H1 (cell line): ENCODE data around the gene ACSM3. TPM values are rescaled to one million over a fixed set of nuclear protein-coding genes. Genes with fewer than 3 reads are reported as not detected.

ENCODE experiments used
- CTCF ChIA-PET: fragments of 300-600 bp; sonication (Branson Sonifier 250); formaldehyde crosslinking; loops from one replicate; lab custom pipeline; 2021; ENCODE audit not compliant: partially characterized antibody; lab: Charles Lee
- POLR2A ChIA-PET: fragments of 300-600 bp; sonication (Branson Sonifier 250); formaldehyde crosslinking; loops from one replicate; lab custom pipeline; 2021; ENCODE audit warnings: inconsistent platforms; ENCODE audit not compliant: partially characterized antibody; lab: Charles Lee
- DNase-seq, 2 experiments: peaks; one replicate each; pipeline versions ENCODE4 v3.0.0 to v3.0.0-alpha.2; 2010 to 2022; ENCODE audit warnings: low spot score in 2 of 2, low read depth in 1 of 2, mixed read lengths in 1 of 2
- FAIRE-seq: peaks from 2 replicates; lab custom pipeline; 2011; peaks lifted over from hg19 to GRCh38; lab: Jason Lieb, UNC
- H2AFZ ChIP-seq: 2 replicates; pipeline ENCODE4 v1.8.1; 2012; ENCODE audit warnings: low read length, inconsistent platforms
- H2AK5ac ChIP-seq: 2 replicates; pipeline ENCODE4 v1.6.1; 2013; ENCODE audit warnings: low read depth, low read length
- H2BK120ac ChIP-seq: replicated peaks from 2 replicates; pipeline ENCODE3; 2013; ENCODE audit warnings: low read depth, low read length, inconsistent platforms
- H2BK12ac ChIP-seq: 2 replicates; pipeline ENCODE4 v1.6.1; 2013; ENCODE audit warnings: low read depth, low read length
- H2BK15ac ChIP-seq: 2 replicates; pipeline ENCODE4 v1.6.1; 2013; ENCODE audit warnings: low read length
- H2BK20ac ChIP-seq: 2 replicates; pipeline ENCODE4 v1.6.1; 2013; ENCODE audit warnings: low read length
- H2BK5ac ChIP-seq: 2 replicates; pipeline ENCODE4 v1.6.1; 2013; ENCODE audit warnings: low read depth, low read length
- H3K14ac ChIP-seq: 2 replicates; pipeline ENCODE4 v1.6.1; 2013; ENCODE audit warnings: inconsistent platforms; ENCODE audit not compliant: insufficient read length
- H3K18ac ChIP-seq: 2 replicates; pipeline ENCODE4 v1.6.1; 2013; ENCODE audit warnings: low read length; ENCODE audit errors: extremely low read depth
- H3K23ac ChIP-seq: 2 replicates; pipeline ENCODE4 v1.6.1; 2013; ENCODE audit warnings: inconsistent platforms; ENCODE audit not compliant: insufficient read length
- H3K23me2 ChIP-seq: 2 replicates; pipeline ENCODE4 v1.6.1; 2013; ENCODE audit warnings: low read depth, low read length
- H3K27ac ChIP-seq: 2 replicates; pipeline ENCODE4 v1.6.1; 2011; ENCODE audit warnings: low read depth, low read length, inconsistent platforms
- H3K27me3 ChIP-seq, 4 experiments: replicated peaks in 1 of 4; 1 replicate in 1 of 4; 2 replicates in 3 of 4; pipeline versions ENCODE4 v1.6.1 to v1.8.1; 2011 to 2013; ENCODE audit warnings: low read length in 3 of 4, mild to moderate bottlenecking in 3 of 4, inconsistent platforms in 2 of 4, mixed read lengths in 2 of 4, moderate library complexity in 1 of 4; ENCODE audit not compliant: control insufficient read depth in 3 of 4, insufficient read depth in 3 of 4; ENCODE audit errors: extremely low read depth in 1 of 4
- H3K36me3 ChIP-seq, 4 experiments: 2 replicates each; pipeline versions ENCODE4 v1.6.1 to v1.8.1; 2011 to 2013; ENCODE audit warnings: mild to moderate bottlenecking in 4 of 4, low read length in 3 of 4, moderate library complexity in 2 of 4, control low read depth in 1 of 4, inconsistent platforms in 1 of 4; ENCODE audit not compliant: insufficient read depth in 4 of 4, control insufficient read depth in 2 of 4
- H3K4ac ChIP-seq: replicated peaks from 2 replicates; pipeline ENCODE3; 2013; ENCODE audit warnings: low read length, low read depth, mixed read lengths, inconsistent platforms; ENCODE audit not compliant: insufficient read length
- H3K4me1 ChIP-seq, 4 experiments: replicated peaks in 1 of 4; 1 replicate in 1 of 4; 2 replicates in 3 of 4; pipeline versions ENCODE4 v1.6.1 to v1.8.1; 2011 to 2013; ENCODE audit warnings: low read length in 3 of 4, inconsistent platforms in 2 of 4, mixed read lengths in 1 of 4; ENCODE audit not compliant: insufficient read depth in 4 of 4, control insufficient read depth in 3 of 4
- H3K4me2 ChIP-seq, 2 experiments: 2 replicates each; pipeline versions ENCODE4 v1.6.1 to v1.8.1; 2011 to 2013; ENCODE audit warnings: low read depth in 2 of 2, low read length in 2 of 2, control low read depth in 1 of 2, inconsistent platforms in 1 of 2, mild to moderate bottlenecking in 1 of 2; ENCODE audit not compliant: insufficient read depth in 1 of 2
- H3K4me3 ChIP-seq, 4 experiments: fragments of 200-600, 300-600 bp in 1 of 4; sonication (generic), shearing (Covaris generic), sonication (Bioruptor Twin) in 1 of 4; 2 replicates each; pipeline versions ENCODE4 v1.5.1 to v1.8.1; 2011 to 2016; ENCODE audit warnings: low read length in 4 of 4, low read depth in 3 of 4, control low read depth in 2 of 4, inconsistent platforms in 2 of 4, mild to moderate bottlenecking in 2 of 4, mixed read lengths in 1 of 4, moderate library complexity in 1 of 4; ENCODE audit not compliant: insufficient read depth in 2 of 4; ENCODE audit errors: extremely low read depth in 1 of 4
- H3K56ac ChIP-seq: replicated peaks from 2 replicates; pipeline ENCODE3; 2013; ENCODE audit warnings: low read depth, mild to moderate bottlenecking, mixed read lengths, low read length, inconsistent platforms; ENCODE audit not compliant: insufficient read length
- H3K79me1 ChIP-seq: 2 replicates; pipeline ENCODE4 v1.6.1; 2013; ENCODE audit warnings: low read depth, low read length, control low read depth
- H3K79me2 ChIP-seq, 2 experiments: 2 replicates each; pipeline versions ENCODE4 v1.6.1 to v1.8.1; 2012 to 2013; ENCODE audit warnings: low read length in 2 of 2, mild to moderate bottlenecking in 2 of 2, inconsistent platforms in 1 of 2; ENCODE audit not compliant: insufficient read depth in 2 of 2, control insufficient read depth in 1 of 2
- H3K9ac ChIP-seq, 4 experiments: replicated peaks in 1 of 4; 1 replicate in 1 of 4; 2 replicates in 3 of 4; pipeline versions ENCODE4 v1.6.1 to v1.8.1; 2011 to 2013; ENCODE audit warnings: low read depth in 3 of 4, low read length in 3 of 4, control low read depth in 2 of 4, mild to moderate bottlenecking in 2 of 4, moderate library complexity in 2 of 4, inconsistent platforms in 1 of 4; ENCODE audit errors: extremely low read depth in 1 of 4
- H3K9me3 ChIP-seq, 2 experiments: 2 replicates each; pipeline versions ENCODE4 v1.6.1 to v1.8.1; 2012 to 2013; ENCODE audit warnings: mild to moderate bottlenecking in 2 of 2, moderate library complexity in 2 of 2, control low read depth in 1 of 2, inconsistent platforms in 1 of 2, low read depth in 1 of 2, low read length in 1 of 2, mixed read lengths in 1 of 2; ENCODE audit not compliant: insufficient read depth in 2 of 2
- H4K20me1 ChIP-seq, 2 experiments: replicated peaks in 1 of 2; 2 replicates each; pipeline versions ENCODE3 to v1.8.1; 2011 to 2013; ENCODE audit warnings: inconsistent platforms in 2 of 2, low read length in 2 of 2, mild to moderate bottlenecking in 1 of 2; ENCODE audit not compliant: insufficient read depth in 2 of 2, control insufficient read depth in 1 of 2
- H4K5ac ChIP-seq: 2 replicates; pipeline ENCODE4 v1.6.1; 2013; ENCODE audit warnings: low read length, low read depth, mixed read lengths, inconsistent platforms; ENCODE audit not compliant: insufficient read length
- H4K8ac ChIP-seq: 2 replicates; pipeline ENCODE4 v1.8.0; 2013; ENCODE audit warnings: mild to moderate bottlenecking, moderate library complexity, low read length, inconsistent platforms; ENCODE audit not compliant: insufficient read depth; ENCODE audit errors: extremely low read depth
- H4K91ac ChIP-seq: replicated peaks from 2 replicates; pipeline ENCODE3; 2013; ENCODE audit warnings: low read length, mixed read lengths, inconsistent platforms; ENCODE audit not compliant: insufficient read length
- BRCA1 ChIP-seq: IDR thresholded peaks from 2 replicates; pipeline ENCODE4 v1.6.1; 2012; ENCODE audit warnings: low read depth, low read length, improper control_type of control experiment
- CREB1 ChIP-seq: IDR thresholded peaks from 2 replicates; pipeline ENCODE4 v1.6.1; 2012; ENCODE audit warnings: inconsistent platforms
- FOSL1 ChIP-seq: IDR thresholded peaks from 2 replicates; pipeline ENCODE4 v1.6.1; 2011; ENCODE audit warnings: mild to moderate bottlenecking, low read depth, low read length, moderate library complexity; ENCODE audit not compliant: insufficient read depth
- HDAC2 ChIP-seq, 2 experiments: fragments of 300-600 bp in 1 of 2; sonication (generic) in 1 of 2; IDR thresholded peaks; 2 replicates each; pipeline ENCODE4 v1.6.1; 2011 to 2012; ENCODE audit warnings: low read depth in 2 of 2, low read length in 2 of 2, mild to moderate bottlenecking in 2 of 2, moderate library complexity in 2 of 2, borderline replicate concordance in 1 of 2, inconsistent platforms in 1 of 2
- JUN ChIP-seq: IDR thresholded peaks from 2 replicates; pipeline ENCODE4 v1.6.1; 2011; ENCODE audit warnings: low read depth, mild to moderate bottlenecking, improper control_type of control experiment, low read length
- POLR2AphosphoS5 ChIP-seq: IDR thresholded peaks from 2 replicates; pipeline ENCODE4 v1.6.1; 2011; ENCODE audit warnings: low read depth, low read length
- RFX5 ChIP-seq: IDR thresholded peaks from 2 replicates; pipeline ENCODE4 v1.6.1; 2011; ENCODE audit warnings: low read depth, low read length, improper control_type of control experiment, borderline replicate concordance
- TAF1 ChIP-seq: IDR thresholded peaks from 2 replicates; pipeline ENCODE4 v1.6.1; 2011; ENCODE audit warnings: mild to moderate bottlenecking, low read depth, low read length
- TBP ChIP-seq: IDR thresholded peaks from 2 replicates; pipeline ENCODE4 v1.6.1; 2011; ENCODE audit warnings: low read depth, low read length, improper control_type of control experiment
- WGBS, 2 experiments: shearing (Covaris generic) in 1 of 2; methylation state at CpG; one replicate each; pipeline versions ENCODE4 v1.1.6 to v1.1.7; 2013 to 2015; ENCODE audit warnings: low lambda C conversion rate in 2 of 2, mixed read lengths in 2 of 2, inconsistent platforms in 1 of 2, low coverage in 1 of 2, missing lambda C conversion rate in 1 of 2; ENCODE audit not compliant: insufficient replicate concordance in 2 of 2, insufficient coverage in 1 of 2, insufficient read length in 1 of 2; ENCODE audit errors: extremely low coverage in 1 of 2, missing lambda C conversion rate in 1 of 2; 5-methylcytosine and 5-hydroxymethylcytosine counted together
- polyA plus RNA-seq, 7 experiments: library from polyadenylated mRNA; depleted of rRNA in 3 of 7; stranded (reverse) in 5 of 7; unstranded in 2 of 7; fragments of >200 nt in 5 of 7; fragments of 200-250 nt in 2 of 7; gene quantifications; 1 replicate in 5 of 7; 2 replicates in 1 of 7; 4 replicates in 1 of 7; pipeline versions ENCODE4 v1.2.1 to v1.2.3, GENCODE V29; 2011 to 2013; ENCODE audit warnings: missing spikeins in 2 of 7, mixed read lengths in 2 of 7
- total RNA-seq: library from RNA; stranded (reverse); fragmentation: NEBNext Ultra II Directional; extraction: Animal tissue kit (Norgen Biotek cat#: 25700); gene quantifications from 2 replicates; pipeline ENCODE4 v1.2.1, GENCODE V29; 2021
- TF ChIP-seq, protein P1 (sequence below), 3 experiments: IDR thresholded peaks; 1 replicate in 2 of 3; 2 replicates in 1 of 3; pipeline versions ENCODE4 v1.5.1 to v1.6.1; 2011; ENCODE audit warnings: low read length in 3 of 3, mild to moderate bottlenecking in 3 of 3, inconsistent platforms in 2 of 3, low read depth in 1 of 3, moderate library complexity in 1 of 3; ENCODE audit not compliant: insufficient read depth in 1 of 3; ENCODE audit errors: control extremely low read depth in 1 of 3

ACSM3 gene
- total and polyA plus RNA-seq, 2 of the 8 experiments (the other 6 are each of a cell fraction or from before 2014, with no cell fraction given): 5.7 to 6.2 TPM

DNA sequence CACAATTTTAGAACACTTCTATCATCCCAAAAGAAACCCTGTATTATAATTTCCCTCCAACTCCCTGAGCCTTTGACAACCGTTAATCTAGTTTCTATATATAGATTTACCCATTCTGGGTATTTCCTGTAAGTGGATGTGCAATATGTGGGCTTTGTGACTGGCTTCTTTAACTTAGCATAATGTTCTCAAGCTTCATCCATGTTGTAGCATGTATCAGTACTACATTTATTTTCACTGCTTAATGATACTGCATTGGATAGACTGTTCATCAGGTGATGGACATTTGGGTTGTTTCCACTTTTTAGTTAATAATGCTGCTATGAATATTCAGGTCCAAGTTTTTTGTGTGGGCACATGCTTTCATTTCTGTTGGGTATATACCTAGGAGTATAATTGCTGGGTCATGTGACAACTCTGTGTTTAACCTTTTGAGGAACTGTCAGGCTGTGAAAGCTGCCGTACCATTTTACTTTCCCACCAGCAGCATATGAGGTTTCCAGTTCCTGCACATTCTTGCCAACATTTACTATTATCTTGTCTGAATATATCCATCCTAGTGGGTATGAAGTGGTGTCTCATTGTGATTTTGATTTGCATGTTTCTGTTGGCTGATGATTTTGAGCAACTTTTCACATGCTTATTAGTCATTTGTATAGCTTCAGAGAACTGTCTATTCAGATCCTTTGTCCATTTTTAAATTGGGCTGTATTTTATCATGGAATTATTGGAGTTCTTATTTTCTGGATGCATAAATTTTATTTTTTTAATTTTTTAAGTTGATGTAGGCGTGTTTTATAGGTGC lies 58.9 kb downstream of the ACSM3 start:
- H3K27ac ChIP-seq: no peak overlapping the region
- no peak overlapping the region for H2BK120ac ChIP-seq
- H3K14ac ChIP-seq: no peak overlapping the region
- H3K23ac ChIP-seq: no peak overlapping the region
- H2BK12ac ChIP-seq: no peak overlapping the region
- FAIRE-seq: no peak
- no peak overlapping the region for H3K9ac ChIP-seq
- H3K18ac ChIP-seq: no peak overlapping the region
- no peak overlapping the region for H2BK15ac ChIP-seq
- CTCF ChIA-PET: no interaction called here
- H3K79me2 ChIP-seq: no peaks in the 10 kb centered on the region
- H4K91ac ChIP-seq: no peak overlapping the region
- no peaks in the 10 kb centered on the region; the same call in 1 of the 2 replicates for H3K79me1 ChIP-seq
- DNase-seq: no peak
- H3K36me3 ChIP-seq: peaks cover 0 to 23% (median 0%) of the 10 kb centered on the region in 4 experiments; a peak in 5 of 8 replicates
- H4K8ac ChIP-seq: no peak overlapping the region
- H3K23me2 ChIP-seq: no peaks in the 10 kb centered on the region
- no peak overlapping the region for H2BK20ac ChIP-seq
- no peak overlapping the region for H2AK5ac ChIP-seq
- no peak overlapping the region for H2AFZ ChIP-seq
- no peak overlapping the region for H3K56ac ChIP-seq
- H3K4me3 ChIP-seq: no peak overlapping the region
- no peak overlapping the region for H2BK5ac ChIP-seq
- no peaks in the 10 kb centered on the region for H4K20me1 ChIP-seq
- H3K9me3 ChIP-seq: no peaks in the 10 kb centered on the region
- no peaks in the 10 kb centered on the region for H3K4me1 ChIP-seq
- no peak overlapping the region for H3K4ac ChIP-seq
- POLR2A ChIA-PET: no interaction called here
- no peaks in the 10 kb centered on the region for H3K27me3 ChIP-seq
- WGBS, 2 experiments: 87% methylated on average over 3 of the region's 3 CpGs; no CpG with 5 or more reads in 1 of the 2 experiments
- H3K4me2 ChIP-seq: no peak overlapping the region
- no peak overlapping the region for H4K5ac ChIP-seq
- TF ChIP-seq JUN (no peak), POLR2AphosphoS5 (no peak), FOSL1 (no peak), TAF1 (no peak), HDAC2 (IDR thresholded peaks at IDR 0.05; ENCODE audit: borderline replicate concordance in 1 of 2, low read depth in 2 of 2, low read length in 2 of 2) (no peak), TBP (no peak), CREB1 (no peak), RFX5 (no peak), BRCA1 (no peak)
- TF ChIP-seq, protein P1, sequence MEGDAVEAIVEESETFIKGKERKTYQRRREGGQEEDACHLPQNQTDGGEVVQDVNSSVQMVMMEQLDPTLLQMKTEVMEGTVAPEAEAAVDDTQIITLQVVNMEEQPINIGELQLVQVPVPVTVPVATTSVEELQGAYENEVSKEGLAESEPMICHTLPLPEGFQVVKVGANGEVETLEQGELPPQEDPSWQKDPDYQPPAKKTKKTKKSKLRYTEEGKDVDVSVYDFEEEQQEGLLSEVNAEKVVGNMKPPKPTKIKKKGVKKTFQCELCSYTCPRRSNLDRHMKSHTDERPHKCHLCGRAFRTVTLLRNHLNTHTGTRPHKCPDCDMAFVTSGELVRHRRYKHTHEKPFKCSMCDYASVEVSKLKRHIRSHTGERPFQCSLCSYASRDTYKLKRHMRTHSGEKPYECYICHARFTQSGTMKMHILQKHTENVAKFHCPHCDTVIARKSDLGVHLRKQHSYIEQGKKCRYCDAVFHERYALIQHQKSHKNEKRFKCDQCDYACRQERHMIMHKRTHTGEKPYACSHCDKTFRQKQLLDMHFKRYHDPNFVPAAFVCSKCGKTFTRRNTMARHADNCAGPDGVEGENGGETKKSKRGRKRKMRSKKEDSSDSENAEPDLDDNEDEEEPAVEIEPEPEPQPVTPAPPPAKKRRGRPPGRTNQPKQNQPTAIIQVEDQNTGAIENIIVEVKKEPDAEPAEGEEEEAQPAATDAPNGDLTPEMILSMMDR (IDR thresholded peaks at IDR 0.05; ENCODE audit: control extremely low read depth in 1 of 3, insufficient read depth in 1 of 3, low read depth in 1 of 3, low read length in 3 of 3): no peak
